WTC11 (cell line): ENCODE data around the gene TBC1D22B. TPM values are rescaled to one million over a fixed set of nuclear protein-coding genes. Genes with fewer than 3 reads are reported as not detected.

ENCODE experiments used
- ATAC-seq: fragments of 200-7000 bp; cut with Tn5 transposase; 2 replicates; pipeline ENCODE4 v1.10.0; 2021; ENCODE audit warnings: mild to moderate bottlenecking, moderate library complexity
- CTCF ChIA-PET: fragments of 300-600 bp; sonication (Branson Sonifier 250); formaldehyde crosslinking; loops from one replicate; lab custom pipeline; 2021; ENCODE audit warnings: antibody characterized with exemption; lab: Charles Lee
- POLR2A ChIA-PET: fragments of 350-600 bp; sonication (Branson Sonifier 250); formaldehyde crosslinking; loops from one replicate; lab custom pipeline; 2021; ENCODE audit warnings: antibody characterized with exemption; lab: Charles Lee
- DNase-seq: peaks from one replicate; pipeline ENCODE4 v3.0.0; 2021; ENCODE audit warnings: low spot score
- H3K27ac Mint-ChIP-seq: 2 replicates; pipeline ENCODE4 v1.8.0; 2021; ENCODE audit warnings: mixed read lengths
- H3K27me3 Mint-ChIP-seq: 2 replicates; pipeline ENCODE4 v1.8.0; 2021; ENCODE audit warnings: low read depth, mild to moderate bottlenecking, moderate library complexity, mixed read lengths
- H3K36me3 Mint-ChIP-seq: 2 replicates; pipeline ENCODE4 v1.8.0; 2021; ENCODE audit warnings: mixed read lengths
- H3K4me1 Mint-ChIP-seq: 2 replicates; pipeline ENCODE4 v1.8.0; 2022; ENCODE audit warnings: mixed read lengths
- H3K4me3 Mint-ChIP-seq: 2 replicates; pipeline ENCODE4 v1.8.0; 2021; ENCODE audit warnings: mild to moderate bottlenecking, moderate library complexity, mixed read lengths
- H3K9me3 Mint-ChIP-seq: 2 replicates; pipeline ENCODE4 v1.8.0; 2021; ENCODE audit warnings: mixed read lengths
- ATF1 ChIP-seq: sonication (generic); formaldehyde crosslinking; IDR thresholded peaks from 2 replicates; pipeline ENCODE4 v1.8.1; 2023; ENCODE audit warnings: mild to moderate bottlenecking, moderate library complexity, missing genetic modification reagents
- NFATC4 ChIP-seq: fragments of 250-450 bp; sonication (Bioruptor Pico); IDR thresholded peaks from 2 replicates; pipeline ENCODE4 v1.9.0; 2021; ENCODE audit warnings: mild to moderate bottlenecking
- NFE2L1 ChIP-seq: sonication (generic); formaldehyde crosslinking; IDR thresholded peaks from 2 replicates; pipeline ENCODE4 v1.8.1; 2023; ENCODE audit warnings: missing genetic modification reagents
- OVOL2 ChIP-seq: fragments of 250-450 bp; sonication (Bioruptor Pico); IDR thresholded peaks from 2 replicates; pipeline ENCODE4 v1.9.0; 2021; ENCODE audit warnings: mild to moderate bottlenecking, borderline replicate concordance
- SMAD3 ChIP-seq: sonication (generic); formaldehyde crosslinking; IDR thresholded peaks from 2 replicates; pipeline ENCODE4 v1.8.0; 2022; ENCODE audit warnings: missing genetic modification reagents, mild to moderate bottlenecking, borderline replicate concordance
- TEAD1 ChIP-seq: sonication (generic); formaldehyde crosslinking; IDR thresholded peaks from 2 replicates; pipeline ENCODE4 v1.8.0; 2022; ENCODE audit warnings: mild to moderate bottlenecking, missing genetic modification reagents
- ZNF317 ChIP-seq: sonication (generic); formaldehyde crosslinking; IDR thresholded peaks from 2 replicates; pipeline ENCODE4 v1.8.1; 2023; ENCODE audit warnings: low read depth, mild to moderate bottlenecking, moderate library complexity, missing genetic modification reagents, borderline replicate concordance
- total RNA-seq: library from RNA; stranded (reverse); gene quantifications from 3 replicates; pipeline ENCODE4 v1.2.3, GENCODE V29; 2021
- TF ChIP-seq, protein P1 (sequence below): sonication (generic); formaldehyde crosslinking; conservative IDR thresholded peaks from 2 replicates; pipeline ENCODE4 v1.8.1; 2022; ENCODE audit warnings: mild to moderate bottlenecking, missing genetic modification reagents
- TF ChIP-seq, protein P2 (sequence below): sonication (generic); formaldehyde crosslinking; IDR thresholded peaks from 2 replicates; pipeline ENCODE4 v1.8.1; 2023; ENCODE audit warnings: mild to moderate bottlenecking, missing genetic modification reagents, moderate library complexity
- TF ChIP-seq, protein P3 (sequence below): sonication (generic); formaldehyde crosslinking; IDR thresholded peaks from 2 replicates; pipeline ENCODE4 v1.8.0; 2022; ENCODE audit warnings: missing genetic modification reagents
- TF ChIP-seq, protein P4 (sequence below): fragments of 250-450 bp; sonication (Bioruptor Pico); IDR thresholded peaks from 2 replicates; pipeline ENCODE4 v1.9.0; 2021; ENCODE audit warnings: mild to moderate bottlenecking
- TF ChIP-seq, protein P5 (sequence below): sonication (generic); formaldehyde crosslinking; IDR thresholded peaks from 2 replicates; pipeline ENCODE4 v1.8.0; 2022; ENCODE audit warnings: mild to moderate bottlenecking, missing genetic modification reagents
- TF ChIP-seq, protein P6 (sequence below): sonication (generic); formaldehyde crosslinking; IDR thresholded peaks from 2 replicates; pipeline ENCODE4 v1.8.0; 2023; ENCODE audit warnings: missing genetic modification reagents, mild to moderate bottlenecking, borderline replicate concordance
- TF ChIP-seq, protein P7 (sequence below): sonication (generic); formaldehyde crosslinking; IDR thresholded peaks from 2 replicates; pipeline ENCODE4 v1.8.1; 2022; ENCODE audit warnings: mild to moderate bottlenecking, moderate library complexity, missing genetic modification reagents
- TF ChIP-seq, protein P8 (sequence below): sonication (generic); formaldehyde crosslinking; IDR thresholded peaks from 2 replicates; pipeline ENCODE4 v1.8.1; 2023; ENCODE audit warnings: mild to moderate bottlenecking, missing genetic modification reagents, borderline replicate concordance

Gene TBC1D22B
- total RNA-seq, 1 experiment from 2014 or later, result 16.4 TPM

DNA sequence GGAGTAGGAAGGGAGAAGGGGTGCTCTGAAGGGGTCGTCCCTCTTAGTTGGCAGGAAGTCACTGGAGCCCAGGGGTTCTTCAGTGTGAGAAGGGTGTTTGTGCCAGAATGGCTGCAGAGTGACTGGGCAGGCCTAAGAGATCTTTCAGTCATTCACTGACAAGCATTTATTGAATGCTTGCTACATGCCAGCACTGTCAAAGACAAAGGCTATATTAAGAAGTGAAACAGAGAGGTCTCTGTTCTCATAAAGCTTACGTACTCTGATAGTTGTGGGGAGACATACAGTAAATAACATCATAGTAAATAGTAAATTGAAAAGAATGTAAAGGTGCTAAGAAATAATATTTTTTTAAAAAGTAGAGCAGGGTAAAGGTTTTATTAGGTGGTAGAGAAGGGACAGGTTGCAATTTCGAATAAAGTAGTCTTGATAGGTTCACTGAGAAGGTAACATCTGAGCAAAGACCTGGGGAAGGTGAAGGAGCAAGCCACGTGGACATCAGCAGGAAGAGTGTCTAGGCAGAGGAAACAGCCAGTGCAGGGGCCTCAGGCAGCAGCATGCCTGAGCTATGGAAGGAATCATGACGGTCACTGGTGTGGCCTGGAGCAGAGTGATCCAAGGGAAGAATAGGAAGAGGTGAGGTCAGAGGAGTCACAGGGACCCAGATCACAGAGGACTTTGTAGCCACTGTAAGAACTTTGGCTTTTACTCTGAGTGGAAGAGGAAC lies 59.9 kb downstream of the TBC1D22B start:
- ATAC-seq, result no peak
- POLR2A ChIA-PET, result no interaction called here
- CTCF ChIA-PET, result no interaction called here
- TF ChIP-seq ATF1 (CRISPR knock-in tag) (no peak), SMAD3 (CRISPR knock-in tag) (no peak), OVOL2 (CRISPR knock-in tag) (no peak), NFATC4 (no peak)
- TF ChIP-seq, protein P1, sequence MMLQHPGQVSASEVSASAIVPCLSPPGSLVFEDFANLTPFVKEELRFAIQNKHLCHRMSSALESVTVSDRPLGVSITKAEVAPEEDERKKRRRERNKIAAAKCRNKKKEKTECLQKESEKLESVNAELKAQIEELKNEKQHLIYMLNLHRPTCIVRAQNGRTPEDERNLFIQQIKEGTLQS, result no peak
- TF ChIP-seq, protein P2, sequence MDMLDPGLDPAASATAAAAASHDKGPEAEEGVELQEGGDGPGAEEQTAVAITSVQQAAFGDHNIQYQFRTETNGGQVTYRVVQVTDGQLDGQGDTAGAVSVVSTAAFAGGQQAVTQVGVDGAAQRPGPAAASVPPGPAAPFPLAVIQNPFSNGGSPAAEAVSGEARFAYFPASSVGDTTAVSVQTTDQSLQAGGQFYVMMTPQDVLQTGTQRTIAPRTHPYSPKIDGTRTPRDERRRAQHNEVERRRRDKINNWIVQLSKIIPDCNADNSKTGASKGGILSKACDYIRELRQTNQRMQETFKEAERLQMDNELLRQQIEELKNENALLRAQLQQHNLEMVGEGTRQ, result no peak
- TF ChIP-seq, protein P3, sequence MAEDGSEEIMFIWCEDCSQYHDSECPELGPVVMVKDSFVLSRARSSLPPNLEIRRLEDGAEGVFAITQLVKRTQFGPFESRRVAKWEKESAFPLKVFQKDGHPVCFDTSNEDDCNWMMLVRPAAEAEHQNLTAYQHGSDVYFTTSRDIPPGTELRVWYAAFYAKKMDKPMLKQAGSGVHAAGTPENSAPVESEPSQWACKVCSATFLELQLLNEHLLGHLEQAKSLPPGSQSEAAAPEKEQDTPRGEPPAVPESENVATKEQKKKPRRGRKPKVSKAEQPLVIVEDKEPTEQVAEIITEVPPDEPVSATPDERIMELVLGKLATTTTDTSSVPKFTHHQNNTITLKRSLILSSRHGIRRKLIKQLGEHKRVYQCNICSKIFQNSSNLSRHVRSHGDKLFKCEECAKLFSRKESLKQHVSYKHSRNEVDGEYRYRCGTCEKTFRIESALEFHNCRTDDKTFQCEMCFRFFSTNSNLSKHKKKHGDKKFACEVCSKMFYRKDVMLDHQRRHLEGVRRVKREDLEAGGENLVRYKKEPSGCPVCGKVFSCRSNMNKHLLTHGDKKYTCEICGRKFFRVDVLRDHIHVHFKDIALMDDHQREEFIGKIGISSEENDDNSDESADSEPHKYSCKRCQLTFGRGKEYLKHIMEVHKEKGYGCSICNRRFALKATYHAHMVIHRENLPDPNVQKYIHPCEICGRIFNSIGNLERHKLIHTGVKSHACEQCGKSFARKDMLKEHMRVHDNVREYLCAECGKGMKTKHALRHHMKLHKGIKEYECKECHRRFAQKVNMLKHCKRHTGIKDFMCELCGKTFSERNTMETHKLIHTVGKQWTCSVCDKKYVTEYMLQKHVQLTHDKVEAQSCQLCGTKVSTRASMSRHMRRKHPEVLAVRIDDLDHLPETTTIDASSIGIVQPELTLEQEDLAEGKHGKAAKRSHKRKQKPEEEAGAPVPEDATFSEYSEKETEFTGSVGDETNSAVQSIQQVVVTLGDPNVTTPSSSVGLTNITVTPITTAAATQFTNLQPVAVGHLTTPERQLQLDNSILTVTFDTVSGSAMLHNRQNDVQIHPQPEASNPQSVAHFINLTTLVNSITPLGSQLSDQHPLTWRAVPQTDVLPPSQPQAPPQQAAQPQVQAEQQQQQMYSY, result no peak
- TF ChIP-seq, protein P4, sequence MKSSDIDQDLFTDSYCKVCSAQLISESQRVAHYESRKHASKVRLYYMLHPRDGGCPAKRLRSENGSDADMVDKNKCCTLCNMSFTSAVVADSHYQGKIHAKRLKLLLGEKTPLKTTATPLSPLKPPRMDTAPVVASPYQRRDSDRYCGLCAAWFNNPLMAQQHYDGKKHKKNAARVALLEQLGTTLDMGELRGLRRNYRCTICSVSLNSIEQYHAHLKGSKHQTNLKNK, result no peak
- TF ChIP-seq, protein P5, sequence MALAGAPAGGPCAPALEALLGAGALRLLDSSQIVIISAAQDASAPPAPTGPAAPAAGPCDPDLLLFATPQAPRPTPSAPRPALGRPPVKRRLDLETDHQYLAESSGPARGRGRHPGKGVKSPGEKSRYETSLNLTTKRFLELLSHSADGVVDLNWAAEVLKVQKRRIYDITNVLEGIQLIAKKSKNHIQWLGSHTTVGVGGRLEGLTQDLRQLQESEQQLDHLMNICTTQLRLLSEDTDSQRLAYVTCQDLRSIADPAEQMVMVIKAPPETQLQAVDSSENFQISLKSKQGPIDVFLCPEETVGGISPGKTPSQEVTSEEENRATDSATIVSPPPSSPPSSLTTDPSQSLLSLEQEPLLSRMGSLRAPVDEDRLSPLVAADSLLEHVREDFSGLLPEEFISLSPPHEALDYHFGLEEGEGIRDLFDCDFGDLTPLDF (CRISPR knock-in tag), result no peak
- TF ChIP-seq, protein P6, sequence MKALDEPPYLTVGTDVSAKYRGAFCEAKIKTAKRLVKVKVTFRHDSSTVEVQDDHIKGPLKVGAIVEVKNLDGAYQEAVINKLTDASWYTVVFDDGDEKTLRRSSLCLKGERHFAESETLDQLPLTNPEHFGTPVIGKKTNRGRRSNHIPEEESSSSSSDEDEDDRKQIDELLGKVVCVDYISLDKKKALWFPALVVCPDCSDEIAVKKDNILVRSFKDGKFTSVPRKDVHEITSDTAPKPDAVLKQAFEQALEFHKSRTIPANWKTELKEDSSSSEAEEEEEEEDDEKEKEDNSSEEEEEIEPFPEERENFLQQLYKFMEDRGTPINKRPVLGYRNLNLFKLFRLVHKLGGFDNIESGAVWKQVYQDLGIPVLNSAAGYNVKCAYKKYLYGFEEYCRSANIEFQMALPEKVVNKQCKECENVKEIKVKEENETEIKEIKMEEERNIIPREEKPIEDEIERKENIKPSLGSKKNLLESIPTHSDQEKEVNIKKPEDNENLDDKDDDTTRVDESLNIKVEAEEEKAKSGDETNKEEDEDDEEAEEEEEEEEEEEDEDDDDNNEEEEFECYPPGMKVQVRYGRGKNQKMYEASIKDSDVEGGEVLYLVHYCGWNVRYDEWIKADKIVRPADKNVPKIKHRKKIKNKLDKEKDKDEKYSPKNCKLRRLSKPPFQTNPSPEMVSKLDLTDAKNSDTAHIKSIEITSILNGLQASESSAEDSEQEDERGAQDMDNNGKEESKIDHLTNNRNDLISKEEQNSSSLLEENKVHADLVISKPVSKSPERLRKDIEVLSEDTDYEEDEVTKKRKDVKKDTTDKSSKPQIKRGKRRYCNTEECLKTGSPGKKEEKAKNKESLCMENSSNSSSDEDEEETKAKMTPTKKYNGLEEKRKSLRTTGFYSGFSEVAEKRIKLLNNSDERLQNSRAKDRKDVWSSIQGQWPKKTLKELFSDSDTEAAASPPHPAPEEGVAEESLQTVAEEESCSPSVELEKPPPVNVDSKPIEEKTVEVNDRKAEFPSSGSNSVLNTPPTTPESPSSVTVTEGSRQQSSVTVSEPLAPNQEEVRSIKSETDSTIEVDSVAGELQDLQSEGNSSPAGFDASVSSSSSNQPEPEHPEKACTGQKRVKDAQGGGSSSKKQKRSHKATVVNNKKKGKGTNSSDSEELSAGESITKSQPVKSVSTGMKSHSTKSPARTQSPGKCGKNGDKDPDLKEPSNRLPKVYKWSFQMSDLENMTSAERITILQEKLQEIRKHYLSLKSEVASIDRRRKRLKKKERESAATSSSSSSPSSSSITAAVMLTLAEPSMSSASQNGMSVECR (CRISPR knock-in tag), result no peak
- Mint-ChIP-seq H3K9me3 (no peaks in the 10 kb centered on the region), H3K4me3 (no peak overlapping the region), H3K27ac (no peak overlapping the region), H3K4me1 (no peaks in the 10 kb centered on the region), H3K27me3 (no peaks in the 10 kb centered on the region), H3K36me3 (peaks cover 30% of the 10 kb centered on the region)
- no peak for DNase-seq

DNA sequence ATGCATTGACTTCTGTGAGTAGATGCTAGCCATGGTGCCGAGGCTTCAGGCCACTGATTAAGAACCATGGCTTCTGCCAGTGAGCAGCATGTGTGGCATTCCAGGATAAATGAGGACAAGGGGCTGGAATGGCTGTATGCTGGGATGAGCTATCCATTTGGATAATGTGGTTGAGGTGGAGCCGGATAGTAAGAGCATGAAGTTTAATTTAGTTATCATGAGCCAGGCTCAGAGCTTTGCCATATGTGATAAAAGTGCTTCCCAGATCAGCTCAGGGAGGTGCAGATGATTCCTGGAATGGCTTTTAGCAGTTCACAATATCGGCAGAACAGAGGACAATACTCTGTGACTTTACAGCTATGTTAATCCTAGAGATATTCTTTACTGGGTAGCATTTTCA lies 61.6 kb downstream of the TBC1D22B start:
- ATAC-seq (no peak), DNase-seq (no peak)
- Mint-ChIP-seq H3K27me3 (no peaks in the 10 kb centered on the region), H3K27ac (no peak overlapping the region), H3K4me3 (no peak overlapping the region), H3K36me3 (peaks cover 21% of the 10 kb centered on the region), H3K4me1 (no peaks in the 10 kb centered on the region), H3K9me3 (no peaks in the 10 kb centered on the region)
- CTCF ChIA-PET, result no interaction called here
- POLR2A ChIA-PET, result no interaction called here
- TF ChIP-seq, protein P7, sequence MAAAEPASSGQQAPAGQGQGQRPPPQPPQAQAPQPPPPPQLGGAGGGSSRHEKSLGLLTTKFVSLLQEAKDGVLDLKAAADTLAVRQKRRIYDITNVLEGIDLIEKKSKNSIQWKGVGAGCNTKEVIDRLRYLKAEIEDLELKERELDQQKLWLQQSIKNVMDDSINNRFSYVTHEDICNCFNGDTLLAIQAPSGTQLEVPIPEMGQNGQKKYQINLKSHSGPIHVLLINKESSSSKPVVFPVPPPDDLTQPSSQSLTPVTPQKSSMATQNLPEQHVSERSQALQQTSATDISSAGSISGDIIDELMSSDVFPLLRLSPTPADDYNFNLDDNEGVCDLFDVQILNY (CRISPR knock-in tag), result no peak
- TF ChIP-seq ZNF317 (CRISPR knock-in tag) (no peak), NFE2L1 (no peak), NFATC4 (no peak), TEAD1 (no peak)
- TF ChIP-seq, protein P8, sequence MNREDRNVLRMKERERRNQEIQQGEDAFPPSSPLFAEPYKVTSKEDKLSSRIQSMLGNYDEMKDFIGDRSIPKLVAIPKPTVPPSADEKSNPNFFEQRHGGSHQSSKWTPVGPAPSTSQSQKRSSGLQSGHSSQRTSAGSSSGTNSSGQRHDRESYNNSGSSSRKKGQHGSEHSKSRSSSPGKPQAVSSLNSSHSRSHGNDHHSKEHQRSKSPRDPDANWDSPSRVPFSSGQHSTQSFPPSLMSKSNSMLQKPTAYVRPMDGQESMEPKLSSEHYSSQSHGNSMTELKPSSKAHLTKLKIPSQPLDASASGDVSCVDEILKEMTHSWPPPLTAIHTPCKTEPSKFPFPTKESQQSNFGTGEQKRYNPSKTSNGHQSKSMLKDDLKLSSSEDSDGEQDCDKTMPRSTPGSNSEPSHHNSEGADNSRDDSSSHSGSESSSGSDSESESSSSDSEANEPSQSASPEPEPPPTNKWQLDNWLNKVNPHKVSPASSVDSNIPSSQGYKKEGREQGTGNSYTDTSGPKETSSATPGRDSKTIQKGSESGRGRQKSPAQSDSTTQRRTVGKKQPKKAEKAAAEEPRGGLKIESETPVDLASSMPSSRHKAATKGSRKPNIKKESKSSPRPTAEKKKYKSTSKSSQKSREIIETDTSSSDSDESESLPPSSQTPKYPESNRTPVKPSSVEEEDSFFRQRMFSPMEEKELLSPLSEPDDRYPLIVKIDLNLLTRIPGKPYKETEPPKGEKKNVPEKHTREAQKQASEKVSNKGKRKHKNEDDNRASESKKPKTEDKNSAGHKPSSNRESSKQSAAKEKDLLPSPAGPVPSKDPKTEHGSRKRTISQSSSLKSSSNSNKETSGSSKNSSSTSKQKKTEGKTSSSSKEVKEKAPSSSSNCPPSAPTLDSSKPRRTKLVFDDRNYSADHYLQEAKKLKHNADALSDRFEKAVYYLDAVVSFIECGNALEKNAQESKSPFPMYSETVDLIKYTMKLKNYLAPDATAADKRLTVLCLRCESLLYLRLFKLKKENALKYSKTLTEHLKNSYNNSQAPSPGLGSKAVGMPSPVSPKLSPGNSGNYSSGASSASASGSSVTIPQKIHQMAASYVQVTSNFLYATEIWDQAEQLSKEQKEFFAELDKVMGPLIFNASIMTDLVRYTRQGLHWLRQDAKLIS (CRISPR knock-in tag), result no peak
